Brain microvascular endothelial cell (primary cell): Measurements from ENCODE around the gene EFCAB14.
"Not testable (repeated sequence)": the region's sequence is repeated elsewhere in the genome, so short reads cannot be mapped to it uniquely, and the experiment has no call there.

Experiments used
- DNase-seq: peaks from one replicate; pipeline ENCODE4 v3.0.0-alpha.2; 2020
- H3K27ac ChIP-seq: fragments of 250-450 bp; sonication (Bioruptor Pico); 2 replicates; pipeline ENCODE4 v1.5.1; 2020; ENCODE audit warnings: mild to moderate bottlenecking, moderate library complexity
- H3K27me3 ChIP-seq: fragments of 250-450 bp; sonication (Bioruptor Pico); replicated peaks from 2 replicates; pipeline ENCODE4 v1.5.1; 2020; ENCODE audit warnings: mild to moderate bottlenecking
- H3K36me3 ChIP-seq: fragments of 250-450 bp; sonication (Bioruptor Pico); replicated peaks from 2 replicates; pipeline ENCODE4 v1.5.1; 2020; ENCODE audit warnings: mild to moderate bottlenecking
- H3K4me3 ChIP-seq: 2 replicates; pipeline ENCODE4 v1.5.1; 2011; ENCODE audit warnings: low read depth, mild to moderate bottlenecking, control low read depth, low read length, moderate library complexity
- CTCF ChIP-seq: IDR thresholded peaks from 2 replicates; pipeline ENCODE4 v1.5.1; 2011; ENCODE audit warnings: low read depth, mild to moderate bottlenecking, moderate library complexity, low read length, control low read depth, inconsistent platforms; ENCODE audit errors: missing control alignments
- in situ Hi-C: cut with HindIII; loops from 2 replicates; pipeline ENCODE4 v1.10.0; 2017; ENCODE audit warnings: low sequenced_read_pairs, low pct_ligation_motif_present

The EFCAB14 gene

GRCh38 chr1:46749921-46750404 lies 31.0 kb upstream of the EFCAB14 start:
- Histone ChIP-seq H3K36me3 (no peaks in the 10 kb centered on the region), H3K27me3 (no peaks in the 10 kb centered on the region), H3K27ac (no peak overlapping the region), H3K4me3 (no peak overlapping the region)
- no peak for TF ChIP-seq CTCF
- DNase-seq, result no peak
- in situ Hi-C loops, result no loop called here

- TF ChIP-seq CTCF, result no peak
- Histone ChIP-seq H3K27me3 (no peaks in the 10 kb centered on the region), H3K27ac (no peak overlapping the region), H3K36me3 (no peaks in the 10 kb centered on the region), H3K4me3 (no peak overlapping the region)
- in situ Hi-C loops, result no loop called here
- no peak for DNase-seq
Observed at GRCh38 chr1:46749404-46749803, 30.5 kb upstream of the EFCAB14 start.

- TF ChIP-seq CTCF, result peak; percentile 79
- in situ Hi-C loops, result no loop called here
- H3K4me3 ChIP-seq, result no peak overlapping the region
- no peak overlapping the region for H3K27ac ChIP-seq
- DNase-seq, result peak; percentile 68
- no peaks in the 10 kb centered on the region for H3K36me3 ChIP-seq
- H3K27me3 ChIP-seq, result peaks cover 2% of the 10 kb centered on the region
Observed at GRCh38 chr1:46747683-46748288, 28.9 kb upstream of the EFCAB14 start.

- no peak overlapping the region for H3K4me3 ChIP-seq
- H3K27ac ChIP-seq, result no peak overlapping the region
- in situ Hi-C loops, result no loop called here
- no peaks in the 10 kb centered on the region for H3K36me3 ChIP-seq
- no peak for TF ChIP-seq CTCF
- peaks cover 2% of the 10 kb centered on the region for H3K27me3 ChIP-seq
- no peak for DNase-seq
Observed at GRCh38 chr1:46742069-46742468, 23.2 kb upstream of the EFCAB14 start.

- DNase-seq, result peak; percentile 40
- in situ Hi-C loops, result no loop called here
- TF ChIP-seq CTCF, result peak; percentile 66
- Histone ChIP-seq H3K27me3 (no peaks in the 10 kb centered on the region), H3K36me3 (no peaks in the 10 kb centered on the region), H3K4me3 (no peak overlapping the region), H3K27ac (no peak overlapping the region)
Observed at GRCh38 chr1:46735708-46736324, 16.9 kb upstream of the EFCAB14 start.

GRCh38 chr1:46728327-46728873 lies 9.5 kb upstream of the EFCAB14 start:
- H3K36me3 ChIP-seq, H3K27ac ChIP-seq, H3K4me3 ChIP-seq, in situ Hi-C loops, H3K27me3 ChIP-seq, DNase-seq: not testable (repeated sequence)
